GM19324 (cell line): ENCODE results near the gene PAPSS2.
"Not testable (repeated sequence)": the region's sequence is repeated elsewhere in the genome, so short reads cannot be mapped to it uniquely, and the experiment has no call there.

Source experiments
- ATAC-seq: cut with Tn5 transposase; IDR thresholded peaks from one replicate; pipeline ENCODE4 v1.9.1; 2021; ENCODE audit warnings: mild to moderate bottlenecking, moderate library complexity; ENCODE audit not compliant: unreplicated experiment, low FRiP score

Gene PAPSS2

GRCh38 chr10:87640043-87640442 lies 19.6 kb upstream of the PAPSS2 start:
- no peak for ATAC-seq

DNA sequence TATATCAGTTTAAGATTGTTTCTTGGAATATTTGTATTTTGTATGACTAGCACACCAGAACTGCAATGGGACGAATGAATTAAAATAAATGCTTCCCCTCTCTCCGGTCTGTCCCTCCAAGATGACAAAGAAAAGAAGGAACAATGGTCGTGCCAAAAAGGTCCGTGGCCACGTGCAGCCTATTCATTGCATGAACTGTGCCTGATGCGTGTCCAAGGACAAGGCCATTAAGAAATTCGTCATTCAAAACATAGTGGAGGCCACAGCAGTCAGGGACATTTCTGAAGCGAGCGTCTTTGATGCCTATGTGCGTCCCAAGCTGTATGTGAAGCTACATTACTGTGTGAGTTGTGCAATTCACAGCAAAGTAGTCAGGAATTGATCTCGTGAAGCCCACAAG lies 17.2 kb upstream of the PAPSS2 start:
- no peak for ATAC-seq

- ATAC-seq, result no peak
These were observed 16.7 kb upstream of the PAPSS2 start for GRCh38 chr10:87642988-87643387.

DNA sequence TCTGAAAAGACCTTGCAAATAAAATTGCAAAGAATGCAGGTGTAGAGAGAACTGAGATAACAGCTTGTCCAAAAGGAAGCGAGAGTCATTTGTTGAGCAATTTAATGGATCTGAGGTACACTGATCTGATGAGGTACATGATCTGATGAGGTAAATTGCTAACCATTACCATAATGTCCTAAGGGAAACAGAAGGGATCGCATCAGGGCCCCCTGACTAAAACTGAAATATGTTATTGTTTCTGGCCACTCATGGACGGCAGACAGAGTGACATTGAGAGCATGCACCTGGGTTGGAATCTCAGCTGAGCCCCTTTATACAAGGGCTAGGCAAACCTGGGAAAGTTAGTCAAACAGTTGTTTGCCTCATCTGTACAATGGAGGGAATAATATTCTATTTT lies 15.8 kb upstream of the PAPSS2 start:
- no peak for ATAC-seq

GRCh38 chr10:87644500-87644899 lies 15.2 kb upstream of the PAPSS2 start:
- ATAC-seq, result not testable (repeated sequence)

DNA sequence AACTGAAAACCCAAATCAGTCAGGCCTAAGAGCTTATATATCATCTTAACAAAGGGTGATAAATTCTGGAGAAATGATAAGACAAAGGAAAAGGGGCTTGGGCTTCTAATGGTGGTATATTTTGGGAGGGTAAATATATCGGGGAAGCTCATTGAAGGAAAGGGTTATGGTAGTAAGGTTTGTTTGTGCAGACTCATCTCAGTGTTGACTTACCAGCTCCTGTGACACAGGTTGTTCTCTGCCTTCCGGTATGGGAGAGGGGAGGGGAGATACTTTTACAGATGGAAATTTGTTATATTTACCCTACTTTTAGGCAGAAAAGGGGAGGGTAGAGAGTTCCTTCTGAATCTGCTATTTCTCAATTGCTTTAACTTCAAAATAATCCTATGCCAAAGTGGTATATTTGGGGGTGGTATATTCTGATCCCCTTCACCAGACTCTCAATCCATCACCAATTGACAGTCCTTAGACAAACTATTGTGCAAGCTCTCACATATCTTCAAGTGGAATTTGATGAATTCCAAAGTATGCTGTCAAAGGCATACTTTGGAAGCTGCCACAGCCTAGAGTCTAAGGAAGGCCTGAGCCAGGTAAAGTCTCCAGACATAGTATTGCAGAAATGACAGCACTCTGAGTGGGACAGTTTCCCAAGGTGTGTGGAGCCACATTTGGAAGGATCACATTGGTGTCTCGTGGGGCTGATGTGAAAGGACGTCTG lies 13.3 kb upstream of the PAPSS2 start:
- ATAC-seq, result no peak

DNA sequence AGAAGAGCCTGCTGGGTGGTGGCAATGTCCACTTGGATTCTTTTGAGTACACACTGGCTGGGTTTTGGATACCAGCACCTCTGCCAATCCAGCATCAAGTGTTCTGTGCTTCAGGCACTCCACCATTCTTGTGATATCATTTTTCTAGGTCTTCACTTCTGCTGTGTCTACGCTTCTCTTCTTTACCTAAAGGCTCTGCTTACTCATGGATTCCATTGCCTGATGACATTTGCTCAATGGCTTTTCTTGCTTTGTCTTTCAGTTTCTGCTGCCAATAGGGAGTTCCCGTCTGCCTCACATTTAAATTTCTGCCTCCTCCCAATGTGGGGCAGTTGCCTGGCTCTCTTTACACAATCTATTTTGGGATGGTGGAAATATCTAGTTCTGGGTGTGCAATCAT lies 12.7 kb upstream of the PAPSS2 start:
- no peak for ATAC-seq

DNA sequence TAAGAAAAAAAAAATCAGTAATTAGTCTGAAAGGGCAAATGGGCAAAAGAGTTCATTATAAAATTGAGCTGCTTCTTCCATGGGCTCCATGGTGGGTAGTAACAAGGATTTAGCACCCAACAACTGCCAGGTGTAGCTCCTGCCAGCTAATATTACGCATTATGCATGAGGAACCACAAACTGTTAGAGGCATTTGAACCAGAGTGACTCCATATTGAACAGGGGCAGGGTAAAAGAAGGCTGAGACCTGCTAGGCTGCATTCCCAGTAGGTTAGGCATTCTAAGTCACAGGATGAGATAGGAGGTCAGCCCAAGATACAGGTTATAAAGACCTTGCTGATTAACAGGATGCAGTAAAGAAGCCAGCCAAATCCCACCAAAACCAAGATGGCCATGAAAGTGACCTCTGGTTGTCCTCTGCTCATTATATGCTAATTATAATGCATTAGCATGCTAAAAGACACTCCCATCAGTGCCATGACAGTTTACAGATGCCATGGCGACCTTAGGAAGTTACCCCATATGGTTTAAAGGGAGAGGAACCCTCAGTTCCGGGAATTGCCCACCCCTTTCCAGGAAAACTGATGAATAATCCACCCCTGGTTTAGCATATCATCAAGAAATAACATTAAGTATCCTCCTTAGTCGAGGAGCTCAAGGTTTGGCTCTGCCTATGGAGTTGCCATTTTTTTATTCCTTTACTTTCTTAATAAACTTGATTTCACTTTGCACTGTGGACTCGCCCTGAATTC lies 8.7 kb upstream of the PAPSS2 start:
- no peak for ATAC-seq

- ATAC-seq, result no peak
These were observed 7.9 kb upstream of the PAPSS2 start for GRCh38 chr10:87651801-87652200.

- no peak for ATAC-seq
These were observed 7.4 kb upstream of the PAPSS2 start for GRCh38 chr10:87652261-87652660.

DNA sequence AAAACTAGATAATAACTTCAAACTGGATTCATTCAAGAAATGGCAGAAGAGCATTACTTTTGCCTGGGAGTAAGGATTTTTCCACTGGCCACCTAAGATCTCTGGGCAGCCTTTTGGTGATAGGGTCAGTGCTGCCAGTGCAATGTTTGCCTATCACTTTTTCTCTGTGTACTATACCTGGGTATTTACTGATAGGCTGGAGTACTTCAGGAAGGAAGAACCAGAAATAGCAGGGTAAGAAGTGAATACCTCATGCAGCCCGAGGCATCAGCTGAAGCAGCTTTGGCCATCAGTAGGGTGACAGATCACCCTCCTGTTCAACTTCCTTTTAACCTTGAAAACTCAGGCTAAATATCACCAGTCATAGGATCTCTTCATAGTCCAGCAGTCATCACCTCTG lies 5.5 kb upstream of the PAPSS2 start:
- no peak for ATAC-seq

GRCh38 chr10:87656431-87657072 lies 3.1 kb upstream of the PAPSS2 start:
- ATAC-seq, result no peak

DNA sequence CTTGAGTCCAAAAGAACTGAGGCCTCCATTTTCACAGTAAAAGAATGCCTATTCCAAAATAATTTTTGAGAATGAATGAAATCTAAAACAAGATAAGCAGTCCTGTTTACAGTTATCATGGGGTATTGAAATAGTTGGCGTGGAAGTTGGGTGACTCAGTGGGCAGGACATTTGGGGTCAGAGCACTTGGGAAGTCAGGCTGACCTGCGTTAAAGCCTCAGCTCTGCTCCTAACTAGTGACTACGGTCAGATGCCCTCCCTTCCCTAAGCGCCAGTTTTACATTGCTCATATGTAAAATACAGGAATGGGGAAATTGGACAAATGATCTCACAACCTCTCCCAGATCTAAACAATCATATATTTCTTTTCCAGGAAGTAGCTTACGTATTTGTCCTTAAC lies 2.3 kb upstream of the PAPSS2 start:
- no peak for ATAC-seq

DNA sequence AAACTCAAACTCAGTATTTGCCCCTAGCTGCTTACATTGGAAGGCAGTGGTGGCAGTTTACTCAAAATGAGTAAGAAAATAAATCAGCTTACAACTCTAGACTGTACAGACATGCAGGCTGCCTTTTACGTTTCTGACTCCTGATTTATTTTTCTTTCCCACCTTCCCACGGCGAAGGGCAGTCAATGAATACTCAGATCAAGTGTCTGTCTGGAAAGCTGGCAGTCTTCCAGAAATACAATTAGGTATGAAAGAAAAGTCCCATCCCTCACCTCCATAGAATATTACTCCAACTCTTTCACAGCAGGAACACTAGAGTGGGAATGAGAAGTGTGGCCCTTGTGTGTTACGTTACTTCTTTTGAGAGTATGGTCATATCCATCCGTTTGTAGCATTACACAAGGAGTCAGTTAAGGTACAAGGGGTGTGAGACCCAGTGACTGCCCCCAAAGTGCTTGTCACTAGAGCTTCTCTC lies 1.3 kb upstream of the PAPSS2 start:
- no peak for ATAC-seq

GRCh38 chr10:87658858-87659555 lies 671 bp upstream of the PAPSS2 start:
- ATAC-seq, result no peak

DNA sequence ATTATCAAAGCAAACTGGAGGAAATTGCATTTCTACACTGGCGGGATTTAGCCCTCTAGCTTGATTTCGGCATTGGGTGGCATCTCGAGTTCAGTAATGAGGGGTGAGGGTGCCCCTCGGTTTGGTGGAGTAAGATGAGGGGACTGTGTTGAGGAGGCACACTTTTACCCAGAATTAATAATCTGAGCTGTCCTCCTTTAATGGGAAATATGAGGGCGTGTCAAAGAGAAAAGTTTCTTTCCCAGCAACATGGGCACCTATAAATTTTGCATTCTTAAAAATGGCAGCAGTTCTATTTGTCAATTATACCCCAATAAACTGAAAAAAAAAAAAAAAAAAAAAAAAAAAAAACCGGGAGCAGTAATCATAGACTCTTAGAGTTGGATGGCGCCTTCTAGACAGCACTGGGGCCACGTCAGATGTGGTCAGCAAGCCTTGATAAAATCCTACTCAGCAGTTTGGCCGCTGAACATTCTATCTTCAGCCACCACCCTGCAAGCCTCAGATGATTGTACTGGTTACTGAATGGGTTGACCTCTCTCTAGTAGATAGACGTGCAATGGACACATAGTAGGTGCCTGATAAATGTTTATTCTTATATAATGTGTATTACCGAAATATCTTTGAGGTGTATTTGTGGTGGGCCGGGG lies 931 bp downstream of the PAPSS2 start:
- ATAC-seq, result no peak

DNA sequence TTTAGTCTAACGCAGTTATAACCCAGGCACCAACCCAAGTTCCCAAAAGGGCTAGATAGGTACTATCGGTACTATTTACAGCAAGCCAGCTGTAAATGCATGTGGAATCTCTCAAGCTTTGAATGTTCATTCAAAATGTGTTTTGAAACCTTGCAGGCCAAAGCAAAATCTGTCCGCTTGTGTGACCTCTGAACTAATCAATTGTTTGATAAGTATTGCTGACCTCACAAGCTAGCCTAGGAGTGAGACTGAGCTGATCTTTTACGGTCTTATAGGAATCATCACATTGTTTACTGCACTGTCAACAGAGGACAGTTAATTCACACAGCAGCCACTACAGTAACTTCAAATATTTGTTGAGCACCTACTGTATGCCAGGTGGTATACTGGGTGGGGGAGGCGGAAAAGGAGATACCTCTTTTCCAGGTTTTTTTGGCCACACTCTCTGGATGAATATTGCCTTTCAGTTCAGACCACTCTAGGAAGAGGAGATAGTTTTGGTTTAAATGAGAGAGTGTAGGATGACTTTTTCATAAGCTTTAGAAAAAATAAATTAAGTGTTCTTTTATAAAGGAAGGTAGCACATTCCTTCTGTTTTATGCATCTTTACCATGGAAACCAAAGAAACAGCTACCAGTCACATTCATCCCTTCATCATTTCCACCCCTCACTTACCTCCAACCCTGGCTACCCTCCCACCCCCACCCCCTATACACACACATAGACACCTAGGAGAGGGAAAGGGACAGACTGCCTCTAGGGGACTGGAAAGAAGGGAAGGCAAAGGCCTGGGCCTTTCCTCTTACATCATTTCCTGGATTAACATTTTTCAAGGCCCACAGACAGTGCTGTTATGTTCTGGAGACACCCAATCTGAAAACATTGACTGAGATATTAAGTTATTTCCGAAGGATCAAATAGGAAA lies 2.4 kb downstream of the PAPSS2 start:
- no peak for ATAC-seq

- no peak for ATAC-seq
These were observed 4.6 kb downstream of the PAPSS2 start for GRCh38 chr10:87664276-87664701.

DNA sequence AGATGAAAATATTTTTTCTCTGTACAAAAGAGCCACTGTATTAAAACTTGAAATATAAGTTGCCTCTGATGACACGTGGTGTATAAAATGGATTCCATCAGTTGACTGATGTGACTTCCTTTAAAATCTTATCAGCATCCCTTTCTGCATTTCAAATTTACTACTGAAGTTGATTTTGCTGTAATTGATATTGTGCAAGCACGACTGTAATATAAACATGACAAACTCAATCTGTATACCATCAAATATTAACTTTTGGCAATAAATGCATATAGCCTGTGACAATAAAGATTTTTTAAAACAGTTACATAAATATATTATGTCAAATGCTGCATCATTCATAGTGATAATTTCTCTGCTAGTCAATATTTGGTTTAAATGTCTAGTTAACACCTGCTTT lies 7.8 kb downstream of the PAPSS2 start:
- no peak for ATAC-seq
